DMS79 (cell line): ENCODE data around the gene MARCHF10.

Experiments used
- DNase-seq: peaks from one replicate; lab custom pipeline; 2025; lab: John Stamatoyannopoulos, UW

Gene MARCHF10

GRCh38 chr17:62675701-62676100, 132.4 kb downstream of the MARCHF10 start:
- DNase-seq = no peak

GRCh38 chr17:62675260-62675659, 132.9 kb downstream of the MARCHF10 start:
- no peak for DNase-seq

- DNase-seq = no peak
Observed at GRCh38 chr17:62674841-62675240, 133.3 kb downstream of the MARCHF10 start.

- no peak for DNase-seq
Observed at GRCh38 chr17:62674363-62674739, 133.8 kb downstream of the MARCHF10 start.

GRCh38 chr17:62673614-62674362, 134.3 kb downstream of the MARCHF10 start:
- no peak for DNase-seq

GRCh38 chr17:62672957-62673356, 135.2 kb downstream of the MARCHF10 start:
- DNase-seq = no peak

GRCh38 chr17:62671553-62671952, 136.6 kb downstream of the MARCHF10 start:
- DNase-seq = no peak

GRCh38 chr17:62670202-62670821, 137.8 kb downstream of the MARCHF10 start:
- no peak for DNase-seq

GRCh38 chr17:62668091-62668804, 139.9 kb downstream of the MARCHF10 start:
- DNase-seq = no peak

- no peak for DNase-seq
Observed at GRCh38 chr17:62666801-62667591, 141.1 kb downstream of the MARCHF10 start.

- DNase-seq = no peak
Observed at GRCh38 chr17:62666061-62666800, 141.9 kb downstream of the MARCHF10 start.

GRCh38 chr17:62665599-62665998, 142.5 kb downstream of the MARCHF10 start:
- no peak for DNase-seq

- no peak for DNase-seq
Observed at GRCh38 chr17:62664336-62665120, 143.6 kb downstream of the MARCHF10 start.

GRCh38 chr17:62663304-62663703, 144.8 kb downstream of the MARCHF10 start:
- DNase-seq = no peak

- DNase-seq = no peak
Observed at GRCh38 chr17:62662855-62663254, 145.3 kb downstream of the MARCHF10 start.

- DNase-seq = no peak
Observed at GRCh38 chr17:62661337-62661736, 146.8 kb downstream of the MARCHF10 start.

- no peak for DNase-seq
Observed at GRCh38 chr17:62660629-62661118, 147.4 kb downstream of the MARCHF10 start.

- DNase-seq = no peak
Observed at GRCh38 chr17:62658136-62658920, 149.8 kb downstream of the MARCHF10 start.

GRCh38 chr17:62657690-62658089, 150.4 kb downstream of the MARCHF10 start:
- DNase-seq = no peak
